AG04449 (cell line): ENCODE data around the gene RASL11B.

Experiments used
- CTCF ChIA-PET: fragments of 350-600 bp; formaldehyde crosslinking; extraction: SDS; loops from one replicate; lab custom pipeline; 2021; ENCODE audit warnings: antibody characterized with exemption; lab: Yijun Ruan, JAX
- POLR2A ChIA-PET: fragments of 400-600, 350-600 bp; formaldehyde crosslinking; extraction: SDS; loops from one replicate; lab custom pipeline; 2020; ENCODE audit warnings: antibody characterized with exemption, inconsistent platforms; lab: Yijun Ruan, JAX
- DNase-seq: peaks from one replicate; pipeline ENCODE4 v3.0.0-alpha.2; 2010; ENCODE audit warnings: low read depth, low spot score
- H3K4me3 ChIP-seq: 2 replicates; pipeline ENCODE4 v1.5.1; 2011; ENCODE audit warnings: low read depth, mild to moderate bottlenecking, control low read depth, low read length
- CTCF ChIP-seq: IDR thresholded peaks from one replicate; pipeline ENCODE4 v1.5.1; 2011; ENCODE audit warnings: mild to moderate bottlenecking, moderate library complexity, low read length, control low read depth, inconsistent platforms; ENCODE audit not compliant: insufficient read depth; ENCODE audit errors: missing control alignments

The RASL11B gene

GRCh38 chr4:52891743-52892142 lies 29.6 kb downstream of the RASL11B start:
- DNase-seq, result no peak
- H3K4me3 ChIP-seq, result no peak overlapping the region
- TF ChIP-seq CTCF, result no peak
- POLR2A ChIA-PET, result no interaction called here
- CTCF ChIA-PET, result interaction anchor here (1.0 to 1.6 kb wide), 2 partner anchors 11 to 20 kb away, joined by 3 to 4 read pairs; no protein-coding TSS in a partner anchor

GRCh38 chr4:52892880-52893279 lies 30.8 kb downstream of the RASL11B start:
- CTCF ChIA-PET, result interaction anchor here (1.0 to 1.9 kb wide), 3 partner anchors 12 to 90 kb away, joined by 3 to 5 read pairs (median 4); no protein-coding TSS in a partner anchor
- POLR2A ChIA-PET, result no interaction called here
- H3K4me3 ChIP-seq, result no peak overlapping the region
- TF ChIP-seq CTCF, result no peak
- DNase-seq, result no peak

- POLR2A ChIA-PET, result no interaction called here
- no peak for DNase-seq
- CTCF ChIA-PET, result interaction anchor here (0.9 to 1.9 kb wide), 6 partner anchors 11 to 349 kb away, joined by 3 to 8 read pairs (median 4); no protein-coding TSS in a partner anchor
- TF ChIP-seq CTCF, result no peak
- no peak overlapping the region for H3K4me3 ChIP-seq
Measured at GRCh38 chr4:52894443-52894842, 32.3 kb downstream of the RASL11B start.

GRCh38 chr4:52903273-52903672 lies 41.2 kb downstream of the RASL11B start:
- ChIA-PET POLR2A (no interaction called here), CTCF (interaction anchor here (2.8 kb wide), 1 partner anchor 9 kb away, joined by 11 read pairs; no protein-coding TSS in a partner anchor)
- no peak for TF ChIP-seq CTCF
- H3K4me3 ChIP-seq, result no peak overlapping the region
- no peak for DNase-seq

GRCh38 chr4:52904421-52904820 lies 42.3 kb downstream of the RASL11B start:
- H3K4me3 ChIP-seq, result no peak overlapping the region
- POLR2A ChIA-PET, result no interaction called here
- no peak for TF ChIP-seq CTCF
- no peak for DNase-seq
- CTCF ChIA-PET, result interaction anchor here (0.8 kb wide), 1 partner anchor 17 kb away, joined by 3 read pairs; no protein-coding TSS in a partner anchor

GRCh38 chr4:52907510-52907909 lies 45.4 kb downstream of the RASL11B start:
- POLR2A ChIA-PET, result interaction anchor here (0.6 kb wide), 1 partner anchor 185 kb away, joined by 4 read pairs; no protein-coding TSS in a partner anchor
- no peak for DNase-seq
- CTCF ChIA-PET, result interaction anchor here (1.0 to 2.1 kb wide), 3 partner anchors 12 to 362 kb away, joined by 3 to 8 read pairs (median 4); no protein-coding TSS in a partner anchor
- H3K4me3 ChIP-seq, result no peak overlapping the region
- TF ChIP-seq CTCF, result no peak
